ENCODE data around the gene NAALADL2. TPM values are rescaled to one million over a fixed set of nuclear protein-coding genes. Genes with fewer than 3 reads are reported as not detected.

NAALADL2 gene
- total and polyA plus RNA-seq, 2 of the 13 experiments (the other 11 are each of a cell fraction or from before 2014, with no cell fraction given), result 0.08 TPM; not detected in 1

DNA sequence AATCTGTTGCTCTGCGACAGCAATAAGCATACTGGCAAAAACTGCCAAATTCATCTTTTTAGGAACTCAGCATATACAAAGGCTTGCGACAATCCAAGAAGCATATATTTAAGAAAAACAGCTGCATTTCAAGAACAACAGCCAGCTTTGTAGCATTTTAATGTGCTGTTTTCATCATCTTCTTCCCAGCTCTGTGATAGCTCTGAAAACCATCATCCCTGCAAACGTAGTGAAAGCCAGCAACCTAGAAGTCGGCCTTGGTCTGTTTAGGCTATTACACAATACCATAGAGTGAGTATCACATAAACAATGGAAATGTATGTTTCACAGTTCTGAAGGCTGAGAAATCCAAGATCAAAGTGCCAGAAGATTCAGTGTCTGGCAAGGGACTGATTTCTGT lies 187.5 kb downstream of the NAALADL2 start:
- Histone ChIP-seq H3K36me3 (replicated peaks in 1 of 2; ENCODE audit: control insufficient read depth in 1 of 2, insufficient read depth in 2 of 2, low read length in 2 of 2) (no peaks in the 10 kb centered on the region), H3K79me2 (ENCODE audit: insufficient read depth, low read length) (no peaks in the 10 kb centered on the region), H2AFZ (ENCODE audit: low read length) (no peak overlapping the region), H3K9me3 (ENCODE audit: low read length) (0 out of 2 replicates have a peak, but pooled peaks cover 7% of the 10 kb centered on the region), H4K20me1 (ENCODE audit: insufficient read depth, low read length) (no peaks in the 10 kb centered on the region), H3K27ac (ENCODE audit: extremely low read length, insufficient read depth, low read length) (no peak overlapping the region), H3K4me1 (ENCODE audit: insufficient read depth, low read length) (no peaks in the 10 kb centered on the region), H3K4me3 (replicated peaks in 1 of 3; ENCODE audit: insufficient read depth in 1 of 3, low read depth in 2 of 3, low read length in 3 of 3) (no peak overlapping the region), H3K9ac (ENCODE audit: insufficient read depth, low read depth, low read length) (no peak overlapping the region), H3K4me2 (ENCODE audit: low read depth, low read length) (no peak overlapping the region), H3K27me3 (ENCODE audit: control insufficient read depth in 1 of 2, insufficient read depth in 2 of 2, low read length in 2 of 2) (no peaks in the 10 kb centered on the region)
- in situ Hi-C loops (cut with HindIII; ENCODE audit: extremely low pct_ligation_motif_present, low pct_unique_long_range_greater_than_20kb), result no loop called here
- DNase-seq (ENCODE audit: low spot score) (no peak), ATAC-seq (no peak), FAIRE-seq (no peak)
- intact Hi-C loops (cut with micrococcal nuclease; ENCODE audit: unreplicated experiment), result no loop called here
- no TSS peak for BruUV-seq (replicated peaks)
- ChIA-PET CTCF (ENCODE audit: low intra/inter-chr PET ratio, low total read pairs) (no interaction called here), POLR2A (no interaction called here)
- WGBS (ENCODE audit: low lambda C conversion rate), result 12% methylated on average over 4 of the region's 4 CpGs
- TF ChIP-seq TSC22D2 (CRISPR knock-in tag; IDR thresholded peaks at IDR 0.05; ENCODE audit: borderline replicate concordance), result no peak
- peak; percentile 39; the same call in 1 of the 2 replicates for TF ChIP-seq CEBPB (IDR thresholded peaks at IDR 0.05; ENCODE audit: borderline replicate concordance, low read depth, low read length)

DNA sequence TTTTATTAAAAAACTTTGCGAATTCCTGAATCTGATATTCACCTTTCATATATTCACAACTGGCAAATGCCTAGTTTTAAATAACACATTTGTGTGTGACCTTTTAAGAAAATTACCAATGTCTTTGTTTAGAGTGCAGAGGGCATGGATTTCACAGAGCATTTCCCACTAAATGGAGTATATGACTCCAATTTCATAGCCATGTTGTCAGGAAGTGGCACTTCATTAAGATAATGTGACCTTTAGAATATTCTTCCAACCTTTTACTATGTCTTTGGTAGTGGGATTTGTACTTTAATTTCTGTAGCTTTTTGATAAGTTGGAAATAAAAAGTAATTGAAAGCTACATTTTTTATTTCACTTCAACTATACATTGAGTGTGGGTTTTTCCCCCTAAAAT lies 188.7 kb downstream of the NAALADL2 start:
- DNase-seq (ENCODE audit: low spot score) (no peak), ATAC-seq (no peak), FAIRE-seq (no peak)
- H3K4me2 ChIP-seq (ENCODE audit: low read depth, low read length), result no peak overlapping the region
- ChIA-PET POLR2A (no interaction called here), CTCF (ENCODE audit: low intra/inter-chr PET ratio, low total read pairs) (no interaction called here)
- H3K4me1 ChIP-seq (ENCODE audit: insufficient read depth, low read length), result no peaks in the 10 kb centered on the region
- no peak overlapping the region for H2AFZ ChIP-seq (ENCODE audit: low read length)
- no peak overlapping the region for H3K27ac ChIP-seq (ENCODE audit: extremely low read length, insufficient read depth, low read length)
- WGBS (ENCODE audit: low lambda C conversion rate), result 5% methylated on average over 1 of the region's 1 CpG
- H3K27me3 ChIP-seq (ENCODE audit: control insufficient read depth in 1 of 2, insufficient read depth in 2 of 2, low read length in 2 of 2), result no peaks in the 10 kb centered on the region
- no TSS peak for BruUV-seq (replicated peaks)
- intact Hi-C loops (cut with micrococcal nuclease; ENCODE audit: unreplicated experiment), result no loop called here
- in situ Hi-C loops (cut with HindIII; ENCODE audit: extremely low pct_ligation_motif_present, low pct_unique_long_range_greater_than_20kb), result no loop called here
- H3K36me3 ChIP-seq (replicated peaks in 1 of 2; ENCODE audit: control insufficient read depth in 1 of 2, insufficient read depth in 2 of 2, low read length in 2 of 2), result no peaks in the 10 kb centered on the region
- H3K79me2 ChIP-seq (ENCODE audit: insufficient read depth, low read length), result no peaks in the 10 kb centered on the region
- H3K4me3 ChIP-seq (replicated peaks in 1 of 3; ENCODE audit: insufficient read depth in 1 of 3, low read depth in 2 of 3, low read length in 3 of 3), result no peak overlapping the region
- H3K9ac ChIP-seq (ENCODE audit: insufficient read depth, low read depth, low read length), result no peak overlapping the region
- H4K20me1 ChIP-seq (ENCODE audit: insufficient read depth, low read length), result no peaks in the 10 kb centered on the region
- 0 out of 2 replicates have a peak, but pooled peaks cover 10% of the 10 kb centered on the region for H3K9me3 ChIP-seq (ENCODE audit: low read length)
- TF ChIP-seq, protein P1, sequence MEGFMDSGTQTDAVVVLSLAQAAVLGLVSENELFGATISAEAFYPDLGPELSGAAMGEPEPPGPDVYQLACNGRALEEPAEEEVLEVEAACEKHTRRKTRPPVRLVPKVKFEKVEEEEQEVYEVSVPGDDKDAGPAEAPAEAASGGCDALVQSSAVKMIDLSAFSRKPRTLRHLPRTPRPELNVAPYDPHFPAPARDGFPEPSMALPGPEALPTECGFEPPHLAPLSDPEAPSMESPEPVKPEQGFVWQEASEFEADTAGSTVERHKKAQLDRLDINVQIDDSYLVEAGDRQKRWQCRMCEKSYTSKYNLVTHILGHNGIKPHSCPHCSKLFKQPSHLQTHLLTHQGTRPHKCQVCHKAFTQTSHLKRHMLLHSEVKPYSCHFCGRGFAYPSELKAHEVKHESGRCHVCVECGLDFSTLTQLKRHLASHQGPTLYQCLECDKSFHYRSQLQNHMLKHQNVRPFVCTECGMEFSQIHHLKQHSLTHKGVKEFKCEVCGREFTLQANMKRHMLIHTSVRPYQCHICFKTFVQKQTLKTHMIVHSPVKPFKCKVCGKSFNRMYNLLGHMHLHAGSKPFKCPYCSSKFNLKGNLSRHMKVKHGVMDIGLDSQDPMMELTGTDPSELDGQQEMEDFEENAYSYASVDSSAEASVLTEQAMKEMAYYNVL (CRISPR knock-in tag; IDR thresholded peaks at IDR 0.05; ENCODE audit: borderline replicate concordance), result no peak
- TF ChIP-seq, protein P2, sequence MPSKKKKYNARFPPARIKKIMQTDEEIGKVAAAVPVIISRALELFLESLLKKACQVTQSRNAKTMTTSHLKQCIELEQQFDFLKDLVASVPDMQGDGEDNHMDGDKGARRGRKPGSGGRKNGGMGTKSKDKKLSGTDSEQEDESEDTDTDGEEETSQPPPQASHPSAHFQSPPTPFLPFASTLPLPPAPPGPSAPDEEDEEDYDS (CRISPR knock-in tag; IDR thresholded peaks at IDR 0.05), result no peak
- TF ChIP-seq NR1H2 (CRISPR knock-in tag; IDR thresholded peaks at IDR 0.05; ENCODE audit: borderline replicate concordance, low read depth), result no peak
- TF ChIP-seq, protein P3, sequence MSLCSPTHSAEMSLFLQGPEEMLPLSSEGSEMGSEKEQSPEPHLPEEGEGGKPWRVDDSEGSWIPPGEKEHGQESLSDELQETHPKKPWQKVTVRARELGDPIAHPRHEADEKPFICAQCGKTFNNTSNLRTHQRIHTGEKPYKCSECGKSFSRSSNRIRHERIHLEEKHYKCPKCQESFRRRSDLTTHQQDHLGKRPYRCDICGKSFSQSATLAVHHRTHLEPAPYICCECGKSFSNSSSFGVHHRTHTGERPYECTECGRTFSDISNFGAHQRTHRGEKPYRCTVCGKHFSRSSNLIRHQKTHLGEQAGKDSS (CRISPR knock-in tag; IDR thresholded peaks at IDR 0.05; ENCODE audit: borderline replicate concordance, low read depth), result no peak
- TF ChIP-seq POLR2A (IDR thresholded peaks at IDR 0.05; ENCODE audit: insufficient read depth in 1 of 2, low read depth in 2 of 2, low read length in 2 of 2), result no peak
- no peak for TF ChIP-seq ZNF143 (CRISPR knock-in tag; IDR thresholded peaks at IDR 0.05)
- TF ChIP-seq JUND (CRISPR knock-in tag; IDR thresholded peaks at IDR 0.05), result no peak
- TF ChIP-seq, protein P4, sequence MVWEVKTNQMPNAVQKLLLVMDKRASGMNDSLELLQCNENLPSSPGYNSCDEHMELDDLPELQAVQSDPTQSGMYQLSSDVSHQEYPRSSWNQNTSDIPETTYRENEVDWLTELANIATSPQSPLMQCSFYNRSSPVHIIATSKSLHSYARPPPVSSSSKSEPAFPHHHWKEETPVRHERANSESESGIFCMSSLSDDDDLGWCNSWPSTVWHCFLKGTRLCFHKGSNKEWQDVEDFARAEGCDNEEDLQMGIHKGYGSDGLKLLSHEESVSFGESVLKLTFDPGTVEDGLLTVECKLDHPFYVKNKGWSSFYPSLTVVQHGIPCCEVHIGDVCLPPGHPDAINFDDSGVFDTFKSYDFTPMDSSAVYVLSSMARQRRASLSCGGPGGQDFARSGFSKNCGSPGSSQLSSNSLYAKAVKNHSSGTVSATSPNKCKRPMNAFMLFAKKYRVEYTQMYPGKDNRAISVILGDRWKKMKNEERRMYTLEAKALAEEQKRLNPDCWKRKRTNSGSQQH (CRISPR knock-in tag; IDR thresholded peaks at IDR 0.05; ENCODE audit: low read depth), result no peak
- TF ChIP-seq, protein P5, sequence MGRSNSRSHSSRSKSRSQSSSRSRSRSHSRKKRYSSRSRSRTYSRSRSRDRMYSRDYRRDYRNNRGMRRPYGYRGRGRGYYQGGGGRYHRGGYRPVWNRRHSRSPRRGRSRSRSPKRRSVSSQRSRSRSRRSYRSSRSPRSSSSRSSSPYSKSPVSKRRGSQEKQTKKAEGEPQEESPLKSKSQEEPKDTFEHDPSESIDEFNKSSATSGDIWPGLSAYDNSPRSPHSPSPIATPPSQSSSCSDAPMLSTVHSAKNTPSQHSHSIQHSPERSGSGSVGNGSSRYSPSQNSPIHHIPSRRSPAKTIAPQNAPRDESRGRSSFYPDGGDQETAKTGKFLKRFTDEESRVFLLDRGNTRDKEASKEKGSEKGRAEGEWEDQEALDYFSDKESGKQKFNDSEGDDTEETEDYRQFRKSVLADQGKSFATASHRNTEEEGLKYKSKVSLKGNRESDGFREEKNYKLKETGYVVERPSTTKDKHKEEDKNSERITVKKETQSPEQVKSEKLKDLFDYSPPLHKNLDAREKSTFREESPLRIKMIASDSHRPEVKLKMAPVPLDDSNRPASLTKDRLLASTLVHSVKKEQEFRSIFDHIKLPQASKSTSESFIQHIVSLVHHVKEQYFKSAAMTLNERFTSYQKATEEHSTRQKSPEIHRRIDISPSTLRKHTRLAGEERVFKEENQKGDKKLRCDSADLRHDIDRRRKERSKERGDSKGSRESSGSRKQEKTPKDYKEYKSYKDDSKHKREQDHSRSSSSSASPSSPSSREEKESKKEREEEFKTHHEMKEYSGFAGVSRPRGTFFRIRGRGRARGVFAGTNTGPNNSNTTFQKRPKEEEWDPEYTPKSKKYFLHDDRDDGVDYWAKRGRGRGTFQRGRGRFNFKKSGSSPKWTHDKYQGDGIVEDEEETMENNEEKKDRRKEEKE (IDR thresholded peaks at IDR 0.05), result no peak
- no peak for TF ChIP-seq FOXO1 (CRISPR knock-in tag; IDR thresholded peaks at IDR 0.05)
